HG03571 (cell line): ENCODE data around the gene FKBP14.

Source experiments
- ATAC-seq: cut with Tn5 transposase; IDR thresholded peaks from one replicate; pipeline ENCODE4 v1.9.1; 2021; ENCODE audit not compliant: unreplicated experiment

FKBP14 gene

DNA sequence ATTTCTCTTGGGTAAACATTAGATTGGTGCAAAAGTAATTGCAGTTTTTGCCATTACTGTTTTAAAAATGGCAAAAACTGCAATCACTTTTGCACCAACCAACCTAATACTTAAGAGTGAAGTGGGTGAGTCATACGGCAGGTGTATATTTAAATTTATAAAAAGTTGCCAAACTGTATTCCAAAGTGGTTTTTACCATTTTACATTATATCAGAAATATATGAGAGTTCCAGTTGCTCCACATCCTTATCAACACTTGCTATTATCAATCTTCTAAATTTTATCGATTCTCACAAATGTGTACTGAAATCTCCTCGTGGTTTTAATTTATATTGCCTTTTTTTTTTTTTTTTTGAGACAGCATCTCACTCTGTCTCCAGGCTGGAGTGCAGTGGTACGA lies 33.4 kb downstream of the FKBP14 start:
- ATAC-seq: no peak

DNA sequence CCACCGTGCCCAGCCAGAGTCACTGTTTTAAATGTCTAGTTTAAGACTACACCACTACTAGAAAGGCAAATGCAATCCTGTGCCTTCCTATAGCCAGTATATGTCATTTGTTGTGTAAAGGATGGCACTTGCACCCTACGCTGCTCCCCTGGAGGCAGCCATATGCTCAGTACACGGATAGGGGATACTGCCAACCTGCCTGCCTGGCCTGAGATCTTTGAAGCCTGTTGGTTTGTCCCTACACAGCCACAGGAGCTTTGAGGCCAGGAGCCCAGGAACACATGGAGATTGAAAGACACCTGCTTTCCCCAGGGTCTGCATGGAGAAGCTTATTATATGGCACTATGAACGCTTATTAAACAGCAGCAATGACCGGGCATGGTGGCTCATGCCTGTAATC lies 34.6 kb downstream of the FKBP14 start:
- ATAC-seq: no peak

DNA sequence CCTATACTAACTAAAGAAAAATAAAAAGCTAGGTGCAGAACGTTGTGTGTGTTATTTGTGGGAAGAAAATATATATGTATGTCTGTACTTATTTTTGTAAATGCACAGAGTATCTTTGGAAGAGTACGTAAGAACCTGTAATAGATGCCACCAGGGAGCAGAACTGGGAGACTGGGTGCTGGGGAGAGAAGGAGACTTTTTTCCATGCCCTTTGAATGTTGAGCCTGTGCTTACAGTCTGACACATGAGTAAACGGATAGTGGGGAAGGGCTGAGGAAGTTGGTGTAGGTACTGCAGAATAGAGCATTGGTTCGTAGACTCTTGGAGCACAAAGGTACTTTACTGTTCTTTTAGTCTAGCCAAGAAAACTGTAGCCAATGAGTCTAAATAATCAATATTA lies 35.6 kb downstream of the FKBP14 start:
- ATAC-seq: no peak

DNA sequence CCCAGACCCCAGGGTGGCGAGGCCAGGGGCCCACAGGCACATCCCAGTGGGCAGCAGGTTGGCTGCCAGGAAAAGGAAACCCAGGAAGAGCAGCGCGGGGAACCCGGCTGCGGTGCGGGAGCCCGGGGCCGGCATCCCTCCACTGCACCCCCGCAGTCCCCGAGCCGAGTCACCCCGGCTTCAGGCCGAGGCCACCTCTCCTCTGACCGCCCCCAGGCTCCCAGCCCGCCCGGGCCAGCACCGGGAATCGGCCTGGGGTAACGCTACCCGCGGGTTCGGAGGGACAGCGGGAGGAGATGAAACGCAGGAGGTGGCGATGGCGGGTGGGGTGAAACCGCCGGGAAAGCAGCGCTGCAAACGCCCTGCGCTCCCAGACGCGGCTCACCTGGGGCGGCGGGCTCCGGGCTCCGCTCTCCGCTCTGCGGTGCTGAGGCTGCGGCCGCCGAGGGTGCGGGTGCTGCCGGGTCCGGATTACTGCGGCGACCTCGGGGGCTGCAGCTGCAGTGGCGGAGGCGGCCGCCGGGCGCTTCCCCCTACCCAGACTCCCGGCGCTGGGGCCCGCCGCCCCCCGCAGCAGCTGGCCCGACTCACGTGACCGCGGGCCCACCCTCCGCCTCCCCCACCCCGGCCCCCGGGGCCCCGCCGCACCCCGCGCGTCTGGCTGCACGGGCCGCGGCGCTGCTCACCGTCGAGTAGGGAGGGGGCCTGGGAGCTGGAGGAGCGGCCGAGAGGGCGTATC lies 37.1 kb downstream of the FKBP14 start, which contains the start of gene SCRN1:
TSS of gene SCRN1 (minus strand) at position 545 of the 739 bp plus-strand sequence. CDS start 20,734 bp downstream, outside the sequence.
- ATAC-seq: peak; percentile 39

DNA sequence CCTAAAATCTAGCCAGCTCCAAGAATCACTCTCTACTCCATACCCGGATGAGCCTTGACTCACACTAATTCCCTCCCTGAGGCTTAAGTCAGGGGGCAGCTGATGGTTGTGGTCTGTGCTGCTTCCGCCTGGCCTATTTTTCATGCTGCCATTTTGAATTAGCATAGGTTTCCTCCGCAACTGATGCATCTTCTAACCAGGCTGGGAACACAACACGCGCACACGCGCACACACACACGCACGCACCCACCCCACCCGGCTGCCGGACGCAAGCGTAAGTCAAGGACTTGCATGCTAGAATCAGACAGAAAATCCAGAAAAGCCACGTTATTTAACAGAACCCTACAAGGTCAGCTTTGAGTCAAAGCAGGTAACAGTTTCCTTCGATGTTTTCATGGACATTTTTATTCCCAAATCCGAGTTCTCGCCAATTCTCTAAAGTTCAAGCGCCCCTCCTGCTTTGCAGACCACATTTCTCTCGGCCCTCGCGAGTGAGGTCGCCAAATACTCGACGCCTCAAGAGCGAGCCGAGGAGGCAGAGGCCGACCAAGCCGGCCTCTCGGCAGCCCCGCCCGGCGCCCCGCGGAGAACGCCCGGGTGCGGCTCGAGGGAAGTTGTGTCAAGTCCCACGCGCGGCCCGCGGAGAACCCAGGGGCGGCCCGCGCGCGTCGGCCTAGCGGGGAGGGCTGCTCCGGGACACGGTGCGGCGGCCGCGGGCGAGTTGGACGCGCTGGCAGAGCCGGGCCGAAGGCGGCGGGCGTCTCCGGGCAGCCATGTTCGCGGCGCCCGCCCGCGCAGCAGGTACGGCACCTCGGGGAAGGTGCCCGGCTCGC lies 37.9 kb downstream of the FKBP14 start:
- ATAC-seq: peak; percentile 40

DNA sequence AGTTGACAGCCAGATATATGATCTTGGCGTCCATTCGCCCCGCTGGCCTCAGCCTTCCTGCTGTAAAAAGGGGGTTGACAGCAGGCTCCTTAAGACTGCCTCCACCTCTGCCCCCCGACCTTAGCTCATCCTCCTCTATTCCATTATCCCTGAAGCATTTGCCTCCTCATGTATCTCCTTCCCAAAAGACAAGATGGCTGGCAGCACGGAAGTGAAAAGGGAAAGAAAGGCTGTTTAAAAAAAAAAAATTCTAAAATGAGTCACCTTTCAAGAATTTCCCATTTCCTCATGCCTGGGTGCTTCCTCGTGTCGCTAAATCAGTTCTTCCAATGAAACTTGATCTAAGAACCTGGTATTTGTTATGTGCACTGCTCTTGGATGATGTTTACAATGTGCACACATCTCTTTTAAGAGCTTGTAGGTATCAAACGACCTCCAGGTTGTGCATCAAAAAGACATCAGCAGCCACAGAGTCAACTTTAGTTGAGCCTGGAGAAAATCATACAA lies 38.6 kb downstream of the FKBP14 start:
- no peak for ATAC-seq

DNA sequence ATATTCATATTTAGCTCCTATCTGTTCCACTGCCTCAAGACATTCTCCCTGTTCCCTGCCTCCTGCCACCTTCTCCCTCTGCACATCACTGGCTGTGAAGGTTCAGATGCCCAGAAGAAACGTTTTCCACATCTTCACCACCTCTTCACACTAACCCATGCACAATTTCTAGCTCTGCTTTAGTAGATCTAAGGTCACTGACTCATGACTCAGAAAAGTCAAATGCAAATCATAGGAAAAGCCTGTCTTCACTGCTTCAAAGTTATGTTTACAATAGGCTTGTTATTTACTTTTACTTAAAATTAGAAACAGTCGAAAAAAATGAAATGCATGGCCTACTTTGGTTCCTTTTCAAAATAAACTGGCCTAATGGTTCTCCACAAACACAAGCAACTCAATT lies 39.4 kb downstream of the FKBP14 start:
- ATAC-seq: no peak

DNA sequence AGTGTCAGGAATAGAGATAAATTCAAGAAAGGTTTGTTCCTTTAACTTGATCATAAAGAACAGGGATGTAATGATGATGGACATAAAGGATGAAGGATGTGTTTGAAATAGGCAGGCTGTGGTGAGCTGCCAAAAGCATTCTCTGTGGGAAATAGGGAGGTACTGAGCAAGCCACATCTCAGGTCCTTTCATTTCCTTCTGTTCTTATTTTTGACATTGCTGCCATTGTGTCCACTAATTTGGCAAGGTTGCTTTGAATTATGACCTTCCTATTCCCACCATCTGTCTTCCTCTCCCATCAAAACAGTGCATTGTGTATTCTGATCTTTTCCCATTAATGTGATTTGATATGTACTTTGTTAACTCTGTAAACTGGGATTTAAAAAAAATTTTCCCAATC lies 46.4 kb downstream of the FKBP14 start:
- no peak for ATAC-seq

DNA sequence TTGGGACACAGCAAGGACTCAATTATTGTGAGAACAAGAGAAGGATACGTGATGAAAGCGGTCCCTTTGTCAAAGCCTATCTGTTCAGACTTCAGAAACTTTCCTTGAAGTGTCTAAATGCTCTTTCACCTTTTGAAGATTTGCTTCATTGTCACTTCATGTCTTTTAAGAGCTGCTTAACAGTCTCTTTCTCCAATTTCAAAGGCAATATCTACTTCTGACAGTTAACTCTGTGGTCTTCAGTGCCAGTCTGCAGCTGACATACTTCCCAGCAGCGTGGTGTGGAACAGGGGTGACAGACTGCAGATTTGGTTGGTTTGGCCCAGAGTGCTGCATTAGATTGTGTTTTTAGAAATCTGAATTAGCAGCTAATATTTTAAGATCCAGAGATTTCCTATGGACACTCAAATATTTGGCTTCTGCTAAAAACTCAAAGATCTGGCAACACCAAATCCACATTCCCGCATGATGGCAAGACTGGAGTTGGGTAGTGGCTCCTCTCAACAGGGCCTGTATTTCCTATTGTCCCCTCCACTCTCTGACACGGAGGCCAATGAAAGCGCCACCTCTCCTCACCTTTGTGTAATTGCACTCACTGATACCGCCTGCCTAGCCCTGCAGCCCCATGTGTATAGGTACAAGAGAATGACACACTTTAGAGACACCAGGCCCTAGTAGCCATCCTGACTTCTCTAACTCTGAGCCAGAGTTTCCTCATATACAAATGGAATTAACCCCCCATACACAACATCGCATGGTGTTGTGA lies 48.4 kb downstream of the FKBP14 start:
- no peak for ATAC-seq

DNA sequence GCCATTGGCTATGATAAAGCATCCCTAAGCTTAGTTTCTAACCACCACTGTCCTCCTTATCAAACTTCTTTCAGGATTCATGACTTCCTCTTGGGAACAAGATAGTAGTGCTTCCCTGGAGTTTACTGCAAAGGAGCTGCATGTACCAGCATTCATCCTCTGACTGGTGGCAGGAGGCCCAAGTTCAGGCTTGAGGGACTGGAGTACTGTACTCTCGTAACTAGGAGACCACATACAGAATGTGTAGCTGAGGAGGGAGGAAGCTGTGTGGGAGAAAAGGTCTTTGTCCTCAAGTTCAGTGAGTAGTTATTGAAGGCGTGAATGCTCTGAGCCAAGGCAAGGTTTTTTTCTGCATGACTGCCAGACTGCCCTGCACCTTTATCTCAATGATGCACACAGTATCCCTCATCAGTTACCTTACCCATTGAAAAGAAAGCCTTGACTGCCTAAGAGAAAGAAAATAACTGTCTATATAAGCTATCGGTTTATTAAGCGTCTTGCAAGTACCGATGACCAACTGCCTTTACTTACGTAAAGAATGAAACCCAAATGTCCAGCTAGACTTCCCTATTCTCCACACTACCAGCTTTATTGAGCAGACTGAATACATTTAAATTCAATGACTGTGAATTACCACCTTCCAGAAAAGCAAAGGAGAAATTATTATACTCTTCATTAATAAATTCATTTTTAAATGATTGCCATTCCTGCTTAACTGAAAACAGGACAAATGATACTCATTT lies 49.7 kb downstream of the FKBP14 start:
- ATAC-seq: no peak

DNA sequence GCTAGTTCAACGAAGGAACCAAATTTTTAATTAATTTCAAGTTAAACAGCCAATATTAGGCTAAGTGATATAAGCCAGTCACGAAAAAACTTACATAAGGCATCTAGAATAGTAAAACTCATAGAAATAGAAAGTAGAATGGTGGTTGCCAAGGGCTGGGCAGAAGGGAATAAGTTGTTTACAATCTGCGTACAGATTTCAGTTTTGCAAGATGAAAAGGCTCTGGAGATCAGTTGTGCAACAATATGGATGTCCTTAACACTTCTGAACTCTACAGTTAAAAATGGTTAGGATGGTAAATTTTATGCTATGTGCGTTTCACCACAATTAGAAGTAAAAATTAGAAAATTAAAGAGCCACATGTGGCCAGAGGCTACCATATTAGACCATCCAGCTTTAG lies 50.2 kb downstream of the FKBP14 start:
- ATAC-seq: no peak

DNA sequence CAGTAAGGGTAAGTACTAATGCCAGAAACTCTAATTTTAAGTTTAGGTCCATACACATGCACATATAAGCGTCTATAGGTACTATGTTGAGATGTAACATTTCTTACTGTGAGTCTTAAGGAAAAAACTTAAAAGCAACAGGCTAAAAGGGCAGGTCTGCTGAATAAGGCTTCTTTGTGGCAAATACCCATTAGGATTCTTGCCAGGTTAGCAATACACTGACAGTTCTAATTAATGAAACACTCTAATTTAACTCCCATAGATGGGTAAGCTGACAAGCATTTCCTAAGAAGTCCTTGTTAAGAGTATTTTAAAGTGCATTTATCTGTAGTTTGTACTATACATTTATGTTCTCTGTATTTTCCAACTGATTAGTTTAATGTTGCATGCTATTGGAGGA lies 50.9 kb downstream of the FKBP14 start:
- ATAC-seq: no peak

DNA sequence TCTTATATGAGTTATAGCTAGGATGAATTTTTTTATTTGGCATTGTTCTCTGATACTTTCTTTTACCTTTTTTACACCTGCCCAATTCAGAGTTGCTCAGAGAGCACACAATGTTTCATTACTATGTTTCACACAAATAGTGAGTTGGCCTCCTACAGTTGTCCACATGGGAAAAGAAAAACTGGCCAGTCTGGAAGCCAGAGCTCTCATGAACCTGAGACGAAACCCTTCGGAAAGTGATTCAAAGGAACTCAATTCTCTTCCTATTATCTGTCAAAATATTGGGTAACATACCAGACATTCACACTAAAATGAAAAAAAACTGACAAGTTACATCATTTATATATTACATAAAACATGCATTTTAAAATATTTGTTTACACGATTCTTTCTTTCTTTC lies 52.2 kb downstream of the FKBP14 start:
- ATAC-seq: no peak

DNA sequence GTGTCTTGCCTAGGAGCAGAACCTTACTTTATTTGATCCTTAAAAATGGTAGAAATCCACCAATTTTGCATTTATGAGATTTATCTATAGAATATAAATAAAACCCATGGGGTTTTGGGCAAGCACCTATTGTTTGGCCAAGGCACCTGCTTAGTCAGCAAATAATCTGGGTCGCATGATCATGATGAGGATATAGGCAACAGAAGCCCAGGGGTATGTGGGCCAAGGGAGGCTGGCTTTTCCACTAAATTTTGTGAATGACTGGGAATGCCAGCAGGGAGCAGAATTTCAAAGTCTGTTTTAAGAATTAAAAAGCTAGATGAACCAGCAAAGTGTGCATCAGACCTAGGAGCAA lies 54.2 kb downstream of the FKBP14 start:
- no peak for ATAC-seq

DNA sequence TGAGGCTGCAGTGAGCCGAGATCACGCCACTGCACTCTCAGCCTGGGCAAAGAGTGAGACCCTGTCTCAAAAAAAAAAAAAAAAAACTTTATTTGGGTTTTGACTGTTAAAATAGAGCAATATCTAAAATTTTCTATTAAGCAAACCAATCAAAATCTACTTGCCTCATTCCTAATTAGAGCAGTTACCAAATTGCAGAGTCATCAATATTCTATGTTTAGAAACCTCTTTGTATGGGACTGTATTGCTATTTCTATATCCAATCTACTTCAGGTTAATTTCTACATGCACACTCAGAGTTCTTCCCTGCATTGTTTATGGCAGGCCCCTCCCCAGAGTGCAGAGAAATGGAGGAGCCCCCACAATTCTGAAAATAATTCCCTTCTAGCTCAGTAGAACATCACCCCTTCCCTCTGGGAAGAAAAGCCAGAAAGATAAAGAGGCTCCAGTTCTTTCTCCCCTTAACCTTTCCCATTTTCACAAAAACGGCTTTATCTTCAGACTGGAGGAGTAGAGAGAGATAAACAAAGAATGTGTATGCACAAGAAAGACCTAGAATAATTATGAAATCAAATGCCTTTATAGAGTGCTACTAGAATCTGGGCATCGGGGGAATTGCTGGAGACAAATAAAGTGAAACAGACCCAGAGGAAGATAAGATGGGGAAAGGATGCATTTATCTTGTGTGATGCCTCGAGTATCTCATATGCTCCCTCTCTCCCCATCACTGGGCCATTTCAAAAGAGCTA lies 54.8 kb downstream of the FKBP14 start:
- ATAC-seq: no peak

DNA sequence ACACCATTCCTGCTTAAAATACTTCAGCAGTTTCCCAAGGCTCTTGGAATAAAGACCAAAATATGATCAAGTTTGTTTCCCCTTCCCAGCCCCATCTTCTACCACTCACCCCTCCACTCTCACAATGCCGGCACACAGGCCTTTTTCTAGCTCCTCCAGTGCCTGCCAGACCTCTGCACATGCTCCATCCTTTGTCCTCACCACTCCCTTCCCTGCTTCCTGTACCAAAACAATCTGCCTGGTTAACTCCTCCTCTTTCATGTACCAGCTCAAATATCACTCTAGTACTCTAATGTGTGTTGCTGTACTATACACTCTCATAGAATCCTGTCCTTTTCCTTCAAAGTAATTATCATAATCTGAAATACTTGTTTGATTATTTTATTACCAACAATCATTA lies 56.3 kb downstream of the FKBP14 start:
- no peak for ATAC-seq

DNA sequence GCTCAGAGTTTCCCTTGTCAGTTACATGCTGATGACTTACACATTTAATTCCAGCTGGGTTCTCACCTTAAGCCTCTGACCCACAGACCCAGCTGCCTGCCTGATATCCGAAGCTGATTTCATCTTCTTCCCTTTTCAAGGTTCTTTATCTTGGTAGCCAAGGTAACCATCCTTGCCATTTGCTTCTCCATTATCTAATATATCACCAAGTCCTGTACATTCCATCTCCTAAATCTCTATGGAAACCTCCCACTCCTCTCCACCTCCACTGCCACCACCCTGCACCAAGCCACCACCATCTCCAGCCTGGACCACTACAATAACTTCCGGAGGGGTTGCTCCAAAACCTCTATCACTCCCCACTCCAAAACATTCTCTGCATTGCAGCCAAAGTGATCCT lies 56.8 kb downstream of the FKBP14 start:
- ATAC-seq: no peak

DNA sequence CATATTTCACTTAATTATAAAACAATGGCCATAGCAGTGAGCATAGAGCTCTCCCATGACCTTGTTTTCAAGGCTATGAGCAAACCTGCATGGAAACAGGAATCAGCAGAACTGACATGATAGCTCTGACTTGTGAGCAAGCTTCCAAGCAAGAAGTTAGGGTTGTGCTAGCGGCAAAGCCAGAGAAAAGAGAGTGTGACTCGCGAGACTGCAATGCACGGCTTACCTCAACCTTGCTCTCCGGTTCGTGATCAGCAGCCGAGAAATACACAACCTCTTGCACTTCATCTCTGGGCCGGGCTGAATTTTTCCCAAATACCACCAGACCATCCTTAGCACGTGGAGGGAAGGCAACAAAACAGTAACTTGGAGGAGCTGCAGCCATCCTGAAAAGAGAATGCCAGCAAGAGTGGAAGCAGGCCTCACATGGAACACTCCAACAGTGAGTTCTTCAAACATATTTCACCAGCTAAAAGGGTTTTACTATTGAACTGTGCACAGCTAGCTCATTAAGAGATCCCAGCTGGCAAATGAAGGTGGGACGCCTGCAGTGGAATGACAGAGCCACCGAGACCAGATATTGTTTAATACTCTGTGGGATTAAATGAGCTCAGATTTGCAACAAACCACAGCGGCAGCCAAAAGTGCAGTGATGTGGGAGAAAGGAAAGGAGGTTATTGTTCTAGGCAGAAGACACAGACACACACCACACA lies 57.7 kb downstream of the FKBP14 start:
- ATAC-seq: no peak

DNA sequence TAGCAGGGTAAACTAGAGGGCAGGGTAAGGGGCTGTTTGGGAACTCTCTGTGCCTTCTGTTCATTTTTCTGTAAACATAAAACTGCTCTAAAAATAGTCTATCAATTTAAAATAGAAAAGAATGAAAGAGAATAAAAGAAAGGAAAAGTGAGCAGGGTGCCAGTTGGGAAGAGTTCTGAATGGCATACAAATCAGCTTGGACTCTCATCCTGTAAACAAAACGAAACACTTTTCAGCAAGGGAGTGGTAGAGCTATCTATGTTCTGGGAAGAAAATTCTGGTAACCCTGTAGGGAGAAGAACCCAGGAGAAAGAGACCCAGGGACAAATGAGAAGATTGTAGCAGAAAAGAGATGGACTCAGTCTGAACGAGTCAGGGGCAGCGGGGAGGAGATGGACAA lies 61.5 kb downstream of the FKBP14 start:
- no peak for ATAC-seq
